HepG2 (cell line): ENCODE results near the gene ARID5B. TPM values are rescaled to one million over a fixed set of nuclear protein-coding genes. Genes with fewer than 3 reads are reported as not detected.

Experiments
- ATAC-seq: fragments of 200-7000 bp; cut with Tn5 transposase; 3 replicates; pipeline ENCODE4 v1.9.1; 2020; ENCODE audit warnings: mild to moderate bottlenecking, moderate library complexity
- BruUV-seq: library from RNA; stranded (reverse); fragments of 400-500 nt; replicated peaks from 2 replicates; lab custom pipeline; 2021; lab: Mats Ljungman, UMichigan
- CTCF ChIA-PET: fragments of 300-600 bp; formaldehyde crosslinking; extraction: SDS; loops from one replicate; lab custom pipeline; 2021; ENCODE audit warnings: low total read pairs, inconsistent platforms, low intra/inter-chr PET ratio; lab: Yijun Ruan, JAX
- POLR2A ChIA-PET: fragments of 350-600 bp; sonication (Branson Sonifier 250); formaldehyde crosslinking; loops from one replicate; lab custom pipeline; 2020; ENCODE audit warnings: antibody characterized with exemption, inconsistent platforms; lab: Yijun Ruan, JAX
- DNase-seq: peaks from one replicate; pipeline ENCODE4 v3.0.0-alpha.2; 2015; ENCODE audit warnings: low spot score
- FAIRE-seq: peaks from 3 replicates; lab custom pipeline; 2011; peaks lifted over from hg19 to GRCh38; lab: Jason Lieb, UNC
- H2AFZ ChIP-seq: one replicate; pipeline ENCODE4 v1.6.1; 2011; ENCODE audit warnings: low read length, inconsistent platforms
- H3K27ac ChIP-seq: fragments of 300-600 bp; 3 replicates; pipeline ENCODE4 v1.8.0; 2011; ENCODE audit warnings: mixed run types, mild to moderate bottlenecking, mixed read lengths, low read length, inconsistent platforms; ENCODE audit not compliant: insufficient read depth; ENCODE audit errors: extremely low read length
- H3K27me3 ChIP-seq, 2 experiments: fragments of 200-600 bp in 1 of 2; 2 replicates in 1 of 2; 3 replicates in 1 of 2; pipeline versions ENCODE4 v1.6.0 to v1.8.0; 2011; ENCODE audit warnings: low read length in 2 of 2, mild to moderate bottlenecking in 2 of 2, moderate library complexity in 2 of 2, inconsistent platforms in 1 of 2; ENCODE audit not compliant: insufficient read depth in 2 of 2, control insufficient read depth in 1 of 2
- H3K36me3 ChIP-seq, 2 experiments: fragments of 200-600 bp in 1 of 2; replicated peaks in 1 of 2; 2 replicates in 1 of 2; 3 replicates in 1 of 2; pipeline versions ENCODE4 v1.5.1 to v1.8.0; 2011; ENCODE audit warnings: low read length in 2 of 2, inconsistent platforms in 1 of 2; ENCODE audit not compliant: insufficient read depth in 2 of 2, control insufficient read depth in 1 of 2
- H3K4me1 ChIP-seq: 2 replicates; pipeline ENCODE4 v1.5.1; 2012; ENCODE audit warnings: low read length, inconsistent platforms; ENCODE audit not compliant: insufficient read depth
- H3K4me2 ChIP-seq: 2 replicates; pipeline ENCODE4 v1.6.0; 2011; ENCODE audit warnings: low read depth, low read length, inconsistent platforms
- H3K4me3 ChIP-seq, 3 experiments: fragments of 200-600 bp in 1 of 3; sonication (generic), shearing (Covaris generic) in 1 of 3; replicated peaks in 1 of 3; 2 replicates each; pipeline ENCODE4 v1.5.1; 2011 to 2016; ENCODE audit warnings: low read length in 3 of 3, inconsistent platforms in 2 of 3, low read depth in 2 of 3, mild to moderate bottlenecking in 2 of 3, control low read depth in 1 of 3, mixed read lengths in 1 of 3; ENCODE audit not compliant: insufficient read depth in 1 of 3
- H3K79me2 ChIP-seq: one replicate; pipeline ENCODE4 v1.6.1; 2011; ENCODE audit warnings: low read length, inconsistent platforms; ENCODE audit not compliant: insufficient read depth
- H3K9ac ChIP-seq: 2 replicates; pipeline ENCODE4 v1.6.0; 2011; ENCODE audit warnings: mild to moderate bottlenecking, low read depth, low read length, inconsistent platforms; ENCODE audit not compliant: insufficient read depth
- H3K9me3 ChIP-seq: 2 replicates; pipeline ENCODE4 v1.5.1; 2012; ENCODE audit warnings: mild to moderate bottlenecking, low read length
- H4K20me1 ChIP-seq: 2 replicates; pipeline ENCODE4 v1.6.0; 2011; ENCODE audit warnings: inconsistent platforms, mild to moderate bottlenecking, low read length, moderate library complexity; ENCODE audit not compliant: insufficient read depth
- CC2D1A ChIP-seq: sonication (generic); formaldehyde crosslinking; IDR thresholded peaks from 2 replicates; pipeline ENCODE4 v1.8.1; 2023; ENCODE audit warnings: mild to moderate bottlenecking, missing genetic modification reagents
- FOSL1 ChIP-seq: sonication (generic); formaldehyde crosslinking; IDR thresholded peaks from 2 replicates; pipeline ENCODE4 v1.9.0; 2021; ENCODE audit warnings: missing genetic modification reagents, borderline replicate concordance
- GTF3A ChIP-seq: sonication (generic); formaldehyde crosslinking; conservative IDR thresholded peaks from 2 replicates; pipeline ENCODE4 v1.4.0; 2020; ENCODE audit warnings: mild to moderate bottlenecking, missing genetic modification reagents
- IRX3 ChIP-seq: sonication (generic); formaldehyde crosslinking; IDR thresholded peaks from 2 replicates; pipeline ENCODE4 v1.8.1; 2023; ENCODE audit warnings: mild to moderate bottlenecking, low read depth, missing genetic modification reagents, borderline replicate concordance
- MYC ChIP-seq: sonication (generic); formaldehyde crosslinking; IDR thresholded peaks from 2 replicates; pipeline ENCODE4 v1.9.0; 2021; ENCODE audit warnings: missing genetic modification reagents, borderline replicate concordance
- SP4 ChIP-seq: sonication (generic); formaldehyde crosslinking; IDR thresholded peaks from 2 replicates; pipeline ENCODE4 v1.8.1; 2023; ENCODE audit warnings: mild to moderate bottlenecking, missing genetic modification reagents
- STAG1 ChIP-seq: sonication (generic); formaldehyde crosslinking; IDR thresholded peaks from 2 replicates; pipeline ENCODE4 v1.4.0; 2020; ENCODE audit warnings: missing genetic modification reagents
- TP53 ChIP-seq: sonication (generic); formaldehyde crosslinking; conservative IDR thresholded peaks from 2 replicates; pipeline ENCODE4 v1.4.0; 2020; ENCODE audit warnings: missing genetic modification reagents
- U2AF1 ChIP-seq: fragments of 200-400 bp; formaldehyde crosslinking; optimal IDR thresholded peaks from 2 replicates; pipeline ENCODE3; 2017; ENCODE audit warnings: mild to moderate bottlenecking, low read depth, low read length
- XRCC5 ChIP-seq: fragments of 200-400 bp; formaldehyde crosslinking; optimal IDR thresholded peaks from 2 replicates; pipeline ENCODE3; 2017; ENCODE audit warnings: mild to moderate bottlenecking, low read length
- ZFP62 ChIP-seq: sonication (generic); formaldehyde crosslinking; IDR thresholded peaks from 2 replicates; pipeline ENCODE4 v1.4.0; 2020; ENCODE audit warnings: missing genetic modification reagents
- ZNF30 ChIP-seq: sonication (generic); formaldehyde crosslinking; IDR thresholded peaks from 2 replicates; pipeline ENCODE4 v1.5.0; 2020; ENCODE audit warnings: mild to moderate bottlenecking, missing genetic modification reagents
- ZNF543 ChIP-seq: sonication (generic); formaldehyde crosslinking; IDR thresholded peaks from 2 replicates; pipeline ENCODE4 v1.4.0; 2020; ENCODE audit warnings: mild to moderate bottlenecking, missing genetic modification reagents
- in situ Hi-C: cut with HindIII; loops from 2 replicates; pipeline ENCODE4 v1.10.0; 2017; ENCODE audit warnings: low pct_unique_long_range_greater_than_20kb; ENCODE audit not compliant: extremely low pct_ligation_motif_present
- intact Hi-C: fragments of 100-400 bp; cut with micrococcal nuclease; formaldehyde crosslinking; loops from one replicate; pipeline ENCODE4 v1.10.0; 2022; ENCODE audit not compliant: unreplicated experiment
- polyA plus RNA-seq, 8 experiments: library from polyadenylated mRNA; depleted of rRNA in 3 of 8; stranded (reverse) in 7 of 8; unstranded in 1 of 8; fragments of >200 nt; fragmentation: Illumina TruSeq in 4 of 8; extraction: Trizol in 4 of 8; gene quantifications; 2 replicates each; pipeline versions ENCODE4 v1.2.1 to v1.2.3, GENCODE V29; 2011 to 2016; ENCODE audit warnings: low read depth in 4 of 8, missing spikeins in 1 of 8, mixed read lengths in 1 of 8; ENCODE audit not compliant: insufficient read depth in 1 of 8
- total RNA-seq, 5 experiments: library from RNA; depleted of rRNA; stranded (reverse); fragments of >200 nt; fragmentation: Illumina TruSeq; extraction: Trizol; gene quantifications; 2 replicates each; pipeline ENCODE4 v1.2.3, GENCODE V29; 2016; ENCODE audit warnings: low read depth in 1 of 5
- TF ChIP-seq, protein P1 (sequence below): sonication (generic); formaldehyde crosslinking; conservative IDR thresholded peaks from 2 replicates; pipeline ENCODE4 v1.4.0; 2020; ENCODE audit warnings: mild to moderate bottlenecking, missing genetic modification reagents, moderate library complexity
- TF ChIP-seq, protein P2 (sequence below): IDR thresholded peaks from 2 replicates; pipeline ENCODE4 v1.6.1; 2012; ENCODE audit warnings: inconsistent platforms

Gene ARID5B
- total and polyA plus RNA-seq, 2 of the 13 experiments (the other 11 are each of a cell fraction or from before 2014, with no cell fraction given) = 6.2 to 21.1 TPM

DNA sequence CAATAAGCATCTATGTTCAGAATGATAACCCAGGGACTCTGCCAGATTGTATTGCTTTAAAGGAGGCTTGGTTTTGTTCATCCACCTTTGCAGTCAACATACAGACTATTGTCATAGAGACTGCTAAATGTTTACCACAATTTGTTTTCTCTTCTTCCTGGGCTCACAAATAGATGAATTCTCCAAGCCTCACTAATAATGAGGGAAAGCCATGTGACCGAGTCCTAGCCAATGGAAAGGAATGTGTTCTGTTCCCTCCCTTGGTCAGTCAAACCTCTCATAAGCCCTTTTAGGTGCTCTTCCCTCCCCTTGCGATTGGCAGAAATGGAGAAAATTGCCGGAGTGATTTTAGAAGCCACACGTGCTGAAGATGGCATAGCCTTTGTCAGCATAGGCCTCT, 230.2 kb downstream of the ARID5B start (continued):
- TF ChIP-seq, protein P1, sequence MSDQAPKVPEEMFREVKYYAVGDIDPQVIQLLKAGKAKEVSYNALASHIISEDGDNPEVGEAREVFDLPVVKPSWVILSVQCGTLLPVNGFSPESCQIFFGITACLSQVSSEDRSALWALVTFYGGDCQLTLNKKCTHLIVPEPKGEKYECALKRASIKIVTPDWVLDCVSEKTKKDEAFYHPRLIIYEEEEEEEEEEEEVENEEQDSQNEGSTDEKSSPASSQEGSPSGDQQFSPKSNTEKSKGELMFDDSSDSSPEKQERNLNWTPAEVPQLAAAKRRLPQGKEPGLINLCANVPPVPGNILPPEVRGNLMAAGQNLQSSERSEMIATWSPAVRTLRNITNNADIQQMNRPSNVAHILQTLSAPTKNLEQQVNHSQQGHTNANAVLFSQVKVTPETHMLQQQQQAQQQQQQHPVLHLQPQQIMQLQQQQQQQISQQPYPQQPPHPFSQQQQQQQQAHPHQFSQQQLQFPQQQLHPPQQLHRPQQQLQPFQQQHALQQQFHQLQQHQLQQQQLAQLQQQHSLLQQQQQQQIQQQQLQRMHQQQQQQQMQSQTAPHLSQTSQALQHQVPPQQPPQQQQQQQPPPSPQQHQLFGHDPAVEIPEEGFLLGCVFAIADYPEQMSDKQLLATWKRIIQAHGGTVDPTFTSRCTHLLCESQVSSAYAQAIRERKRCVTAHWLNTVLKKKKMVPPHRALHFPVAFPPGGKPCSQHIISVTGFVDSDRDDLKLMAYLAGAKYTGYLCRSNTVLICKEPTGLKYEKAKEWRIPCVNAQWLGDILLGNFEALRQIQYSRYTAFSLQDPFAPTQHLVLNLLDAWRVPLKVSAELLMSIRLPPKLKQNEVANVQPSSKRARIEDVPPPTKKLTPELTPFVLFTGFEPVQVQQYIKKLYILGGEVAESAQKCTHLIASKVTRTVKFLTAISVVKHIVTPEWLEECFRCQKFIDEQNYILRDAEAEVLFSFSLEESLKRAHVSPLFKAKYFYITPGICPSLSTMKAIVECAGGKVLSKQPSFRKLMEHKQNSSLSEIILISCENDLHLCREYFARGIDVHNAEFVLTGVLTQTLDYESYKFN (CRISPR knock-in tag) = no peak
- TF ChIP-seq ZNF543 (no peak), GTF3A (no peak)

DNA sequence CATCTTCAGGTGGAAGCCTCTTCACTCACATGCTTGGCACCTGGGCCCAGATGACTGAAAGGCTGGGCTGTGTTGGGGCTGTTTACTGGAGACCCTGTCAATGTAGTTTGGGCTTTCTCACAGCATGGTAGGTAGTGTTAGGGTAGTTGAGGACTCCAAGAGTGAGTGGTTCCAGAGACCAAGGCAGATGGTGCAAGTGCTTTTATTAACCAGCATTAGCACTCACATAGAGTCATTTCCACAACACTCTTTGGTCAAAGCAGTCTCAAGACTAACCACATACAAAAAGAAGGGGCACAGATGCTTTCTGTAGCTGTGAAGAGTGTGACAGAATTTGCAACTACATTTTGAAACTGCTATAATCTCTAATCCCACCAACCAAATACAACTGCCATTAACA, 232.1 kb downstream of the ARID5B start:
- Histone ChIP-seq H3K36me3 (no peaks in the 10 kb centered on the region), H3K4me3 (no peak overlapping the region), H3K4me1 (no peaks in the 10 kb centered on the region), H3K27ac (no peak overlapping the region), H3K79me2 (no peaks in the 10 kb centered on the region), H3K27me3 (no peaks in the 10 kb centered on the region), H3K9me3 (no peaks in the 10 kb centered on the region; the same call in 1 of the 2 replicates), H3K9ac (no peak overlapping the region), H2AFZ (no peak overlapping the region), H4K20me1 (no peaks in the 10 kb centered on the region), H3K4me2 (no peak overlapping the region)
- ATAC-seq = no peak
- intact Hi-C loops (no loop called here), in situ Hi-C loops (no loop called here)
- FAIRE-seq = no peak
- no peak for DNase-seq
- ChIA-PET CTCF (no interaction called here), POLR2A (no interaction called here)
- BruUV-seq = no TSS peak
- no peak for TF ChIP-seq MYC (CRISPR knock-in tag)
- TF ChIP-seq U2AF1 = no peak
- TF ChIP-seq ZFP62 (CRISPR knock-in tag) = no peak
- no peak for TF ChIP-seq IRX3 (CRISPR knock-in tag)
- no peak for TF ChIP-seq FOSL1 (CRISPR knock-in tag)
- TF ChIP-seq XRCC5 = no peak
- TF ChIP-seq, protein P2, sequence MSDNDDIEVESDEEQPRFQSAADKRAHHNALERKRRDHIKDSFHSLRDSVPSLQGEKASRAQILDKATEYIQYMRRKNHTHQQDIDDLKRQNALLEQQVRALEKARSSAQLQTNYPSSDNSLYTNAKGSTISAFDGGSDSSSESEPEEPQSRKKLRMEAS = no peak
- no peak for TF ChIP-seq SP4 (CRISPR knock-in tag)
- no peak for TF ChIP-seq CC2D1A
- TF ChIP-seq ZNF30 (CRISPR knock-in tag) = no peak
- no peak for TF ChIP-seq STAG1 (CRISPR knock-in tag)
- no peak for TF ChIP-seq TP53 (CRISPR knock-in tag)
